PC-9 (cell line): ENCODE results near the gene SNRNP70. TPM values are rescaled to one million over a fixed set of nuclear protein-coding genes. Genes with fewer than 3 reads are reported as not detected.
A peak's percentile ranks its signal among the peaks of the same experiment; 100 is the strongest.

Experiments used
- BruUV-seq: library from RNA; stranded (reverse); fragments of 400-500 nt; replicated peaks from 2 replicates; lab custom pipeline; 2021; lab: Mats Ljungman, UMichigan
- CTCF ChIA-PET: fragments of 300-600 bp; sonication (Branson Sonifier 250); formaldehyde crosslinking; loops from one replicate; lab custom pipeline; 2022; ENCODE audit warnings: antibody characterized with exemption; lab: Charles Lee
- POLR2A ChIA-PET: fragments of 300-600 bp; sonication (Branson Sonifier 250); formaldehyde crosslinking; loops from one replicate; lab custom pipeline; 2022; ENCODE audit warnings: antibody characterized with exemption; ENCODE audit not compliant: unreplicated experiment; lab: Charles Lee
- DNase-seq, 2 experiments: peaks; one replicate each; pipeline versions ENCODE4 v3.0.0 to v3.0.0-alpha.2; 2015 to 2022; ENCODE audit warnings: mixed read lengths in 1 of 2
- H2AFZ ChIP-seq: fragments of 200-600 bp; sonication (generic); 2 replicates; pipeline ENCODE4 v1.8.1; 2017; ENCODE audit warnings: antibody characterized with exemption
- H3F3A ChIP-seq: fragments of 200-600 bp; sonication (generic); 2 replicates; pipeline ENCODE4 v1.8.1; 2017; ENCODE audit warnings: antibody characterized with exemption, mild to moderate bottlenecking, low read depth; ENCODE audit not compliant: insufficient read depth
- H3K27ac ChIP-seq: fragments of 200-600 bp; sonication (generic); 2 replicates; pipeline ENCODE4 v1.6.1; 2016; ENCODE audit warnings: mixed run types
- H3K27me3 ChIP-seq: fragments of 200-600 bp; sonication (generic); 2 replicates; pipeline ENCODE4 v1.6.1; 2016; ENCODE audit warnings: low read depth, mixed run types; ENCODE audit not compliant: insufficient read depth
- H3K36me3 ChIP-seq: fragments of 200-600 bp; sonication (generic); 2 replicates; pipeline ENCODE4 v1.6.1; 2016; ENCODE audit warnings: low read depth, mixed run types
- H3K4me1 ChIP-seq: fragments of 200-600 bp; sonication (generic); replicated peaks from 2 replicates; pipeline ENCODE4 v1.6.1; 2016; ENCODE audit warnings: mixed run types; ENCODE audit not compliant: insufficient read depth
- H3K4me2 ChIP-seq: fragments of 200-600 bp; sonication (generic); 2 replicates; pipeline ENCODE4 v1.6.1; 2017; ENCODE audit warnings: mixed run types
- H3K4me3 ChIP-seq: fragments of 200-600 bp; sonication (generic); 2 replicates; pipeline ENCODE4 v1.6.1; 2016; ENCODE audit warnings: mixed run types
- H3K79me2 ChIP-seq: fragments of 200-600 bp; sonication (generic); 2 replicates; pipeline ENCODE4 v1.6.1; 2017; ENCODE audit warnings: low read depth, mixed run types
- H3K9me2 ChIP-seq: fragments of 200-600 bp; sonication (generic); 2 replicates; pipeline ENCODE4 v1.8.1; 2017; ENCODE audit warnings: mild to moderate bottlenecking; ENCODE audit not compliant: insufficient read depth
- H3K9me3 ChIP-seq: fragments of 200-600 bp; sonication (generic); 2 replicates; pipeline ENCODE4 v1.8.1; 2016; ENCODE audit warnings: low read depth; ENCODE audit not compliant: insufficient read depth
- H4K20me1 ChIP-seq: fragments of 200-600 bp; sonication (generic); 2 replicates; pipeline ENCODE4 v1.8.1; 2017; ENCODE audit not compliant: insufficient read depth
- EZH2 ChIP-seq: fragments of 200-600 bp; sonication (generic); IDR thresholded peaks from 2 replicates; pipeline ENCODE4 v1.8.0; 2017; ENCODE audit warnings: antibody characterized with exemption, low read depth
- intact Hi-C: fragments of 100-400 bp; cut with micrococcal nuclease; formaldehyde crosslinking; loops from one replicate; pipeline ENCODE4 v1.10.0; 2022; ENCODE audit not compliant: unreplicated experiment
- total RNA-seq: library from RNA; stranded (reverse); gene quantifications from 2 replicates; pipeline ENCODE4 v1.2.3, GENCODE V29; 2021
- TF ChIP-seq, protein P1 (sequence below): fragments of 200-600 bp; sonication (generic); conservative IDR thresholded peaks from 2 replicates; pipeline ENCODE4 v1.6.1; 2017; ENCODE audit warnings: mixed run types, antibody characterized with exemption, mild to moderate bottlenecking, moderate library complexity

SNRNP70 gene
- total RNA-seq, 1 experiment from 2014 or later: 199 TPM

DNA sequence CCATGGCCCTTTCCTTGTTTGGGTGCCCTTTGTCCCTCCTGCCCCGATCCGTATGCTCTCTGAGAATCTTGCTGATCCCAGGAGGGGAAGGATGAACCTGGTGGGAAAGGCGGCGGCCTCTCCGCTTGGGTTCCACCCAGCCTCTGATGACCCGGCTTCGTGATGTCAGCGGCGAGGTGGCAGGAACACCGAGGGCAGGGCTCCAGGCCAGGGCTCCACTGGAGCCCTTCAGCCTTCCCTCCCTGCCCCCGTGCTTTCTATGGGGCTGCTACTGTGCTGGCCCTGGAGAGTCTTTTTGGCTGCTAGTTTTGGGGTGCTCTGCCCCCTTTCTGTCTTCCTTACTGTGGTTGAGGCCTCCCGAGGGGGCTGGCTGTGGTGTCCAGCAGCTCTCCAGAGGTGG, 17.1 kb downstream of the SNRNP70 start:
- Histone ChIP-seq H3F3A (peaks cover 57% of the 10 kb centered on the region), H3K4me2 (no peak overlapping the region), H3K9me3 (no peaks in the 10 kb centered on the region), H3K79me2 (peaks cover 30% of the 10 kb centered on the region), H4K20me1 (peaks cover 89% of the 10 kb centered on the region), H3K4me1 (no peaks in the 10 kb centered on the region; the same call in 1 of the 2 replicates), H3K36me3 (peaks cover 53% of the 10 kb centered on the region), H3K9me2 (no peaks in the 10 kb centered on the region), H3K27me3 (no peaks in the 10 kb centered on the region), H2AFZ (no peak overlapping the region), H3K4me3 (no peak overlapping the region), H3K27ac (no peak overlapping the region)
- no peak for TF ChIP-seq EZH2
- TF ChIP-seq, protein P1, sequence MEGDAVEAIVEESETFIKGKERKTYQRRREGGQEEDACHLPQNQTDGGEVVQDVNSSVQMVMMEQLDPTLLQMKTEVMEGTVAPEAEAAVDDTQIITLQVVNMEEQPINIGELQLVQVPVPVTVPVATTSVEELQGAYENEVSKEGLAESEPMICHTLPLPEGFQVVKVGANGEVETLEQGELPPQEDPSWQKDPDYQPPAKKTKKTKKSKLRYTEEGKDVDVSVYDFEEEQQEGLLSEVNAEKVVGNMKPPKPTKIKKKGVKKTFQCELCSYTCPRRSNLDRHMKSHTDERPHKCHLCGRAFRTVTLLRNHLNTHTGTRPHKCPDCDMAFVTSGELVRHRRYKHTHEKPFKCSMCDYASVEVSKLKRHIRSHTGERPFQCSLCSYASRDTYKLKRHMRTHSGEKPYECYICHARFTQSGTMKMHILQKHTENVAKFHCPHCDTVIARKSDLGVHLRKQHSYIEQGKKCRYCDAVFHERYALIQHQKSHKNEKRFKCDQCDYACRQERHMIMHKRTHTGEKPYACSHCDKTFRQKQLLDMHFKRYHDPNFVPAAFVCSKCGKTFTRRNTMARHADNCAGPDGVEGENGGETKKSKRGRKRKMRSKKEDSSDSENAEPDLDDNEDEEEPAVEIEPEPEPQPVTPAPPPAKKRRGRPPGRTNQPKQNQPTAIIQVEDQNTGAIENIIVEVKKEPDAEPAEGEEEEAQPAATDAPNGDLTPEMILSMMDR: no peak
- CTCF ChIA-PET: no interaction called here
- no TSS peak for BruUV-seq
- intact Hi-C loops: no loop called here
- POLR2A ChIA-PET: no interaction called here
- peak in 1 of 2 experiments; percentile 6 for DNase-seq

DNA sequence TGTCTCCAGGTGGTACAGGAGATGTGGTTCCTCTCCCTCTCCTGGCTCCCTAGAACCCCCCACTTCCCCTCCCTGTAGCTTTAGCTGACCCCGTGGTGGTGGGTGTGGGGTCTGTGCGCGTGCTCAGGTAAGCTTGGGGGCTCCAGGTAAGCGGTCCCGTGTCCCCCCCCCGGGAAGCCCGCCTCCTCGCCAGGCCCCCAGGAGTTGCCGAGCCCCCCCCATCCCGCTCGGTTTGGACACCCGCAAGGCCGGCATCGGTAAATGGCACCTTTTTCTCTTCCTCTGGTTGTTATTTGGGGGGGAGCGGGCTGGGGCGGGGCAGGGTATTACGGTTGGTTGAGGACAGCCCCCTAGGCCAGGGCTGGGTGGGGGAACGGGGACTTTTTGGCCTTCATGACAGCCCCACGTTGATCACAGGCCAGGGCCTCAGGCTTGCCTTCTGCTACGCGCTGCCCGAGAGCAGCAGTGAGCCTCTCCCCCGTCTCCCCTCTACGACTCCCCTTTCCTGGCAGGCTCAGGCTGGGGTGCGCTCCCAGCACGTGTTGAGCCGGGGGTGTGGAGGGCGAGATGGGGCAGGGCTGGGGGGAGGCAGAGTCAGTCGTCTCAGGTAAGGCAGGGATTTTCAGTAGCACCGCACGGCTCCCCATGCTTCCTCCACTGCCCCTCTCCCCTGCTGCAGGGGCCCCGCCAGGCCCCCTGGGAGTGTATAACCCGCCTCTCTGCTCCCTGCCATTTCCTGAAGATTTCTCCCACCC, 18.3 kb downstream of the SNRNP70 start:
- no peak overlapping the region for H2AFZ ChIP-seq
- H3K36me3 ChIP-seq: peaks cover 53% of the 10 kb centered on the region
- TF ChIP-seq EZH2: no peak
- TF ChIP-seq, protein P1: no peak
- no peaks in the 10 kb centered on the region for H3K27me3 ChIP-seq
- DNase-seq: no peak
- H3F3A ChIP-seq: peaks cover 54% of the 10 kb centered on the region
- H3K4me1 ChIP-seq: no peaks in the 10 kb centered on the region
- H3K27ac ChIP-seq: no peak overlapping the region
- H3K9me3 ChIP-seq: no peaks in the 10 kb centered on the region
- peaks cover 82% of the 10 kb centered on the region for H4K20me1 ChIP-seq
- H3K4me2 ChIP-seq: no peak overlapping the region
- intact Hi-C loops: no loop called here
- H3K9me2 ChIP-seq: no peaks in the 10 kb centered on the region
- ChIA-PET CTCF (no interaction called here), POLR2A (no interaction called here)
- H3K4me3 ChIP-seq: no peak overlapping the region
- BruUV-seq: no TSS peak
- peaks cover 23% of the 10 kb centered on the region for H3K79me2 ChIP-seq

DNA sequence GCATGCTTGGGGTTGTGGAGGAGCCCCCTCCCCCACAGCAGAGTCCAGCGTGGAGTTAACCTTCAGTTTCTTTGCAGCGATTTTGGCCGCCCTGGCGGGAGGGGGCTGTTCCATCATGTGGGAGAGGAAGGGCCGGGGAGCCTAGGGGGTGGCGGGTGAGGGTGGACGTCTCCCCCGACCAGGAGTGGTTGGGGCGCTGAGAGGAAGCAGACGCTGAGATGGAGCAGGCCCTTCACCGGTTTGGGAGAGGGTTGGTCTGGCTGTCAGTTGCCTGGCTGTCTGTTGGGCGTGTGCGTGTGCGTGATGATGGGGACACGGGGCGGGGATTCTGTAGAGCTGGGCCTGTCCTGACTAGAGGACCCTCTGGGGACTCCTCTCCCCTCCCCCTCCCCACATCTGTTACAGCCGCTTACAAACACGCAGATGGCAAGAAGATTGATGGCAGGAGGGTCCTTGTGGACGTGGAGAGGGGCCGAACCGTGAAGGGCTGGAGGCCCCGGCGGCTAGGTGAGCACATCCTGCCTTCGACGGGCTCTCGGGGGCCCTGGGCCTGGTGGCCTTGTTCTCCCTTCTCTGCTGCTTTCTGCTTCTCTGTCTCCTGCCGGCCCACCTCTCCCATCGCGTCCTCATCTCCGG, 19.1 kb downstream of the SNRNP70 start:
- Histone ChIP-seq H3K27ac (no peak overlapping the region), H3K27me3 (no peaks in the 10 kb centered on the region), H3K9me2 (no peaks in the 10 kb centered on the region), H4K20me1 (peaks cover 77% of the 10 kb centered on the region), H3K4me2 (no peak overlapping the region), H2AFZ (no peak overlapping the region), H3K79me2 (0 out of 2 replicates have a peak, but pooled peaks cover 15% of the 10 kb centered on the region), H3K4me3 (no peak overlapping the region), H3K9me3 (no peaks in the 10 kb centered on the region), H3F3A (peaks cover 55% of the 10 kb centered on the region), H3K4me1 (no peaks in the 10 kb centered on the region), H3K36me3 (peaks cover 44% of the 10 kb centered on the region)
- ChIA-PET POLR2A (interaction anchor here (0.6 kb wide), 1 partner anchor 486 kb away, joined by 3 read pairs; the partner anchor contains the start of gene RPL18), CTCF (interaction anchor here (1.3 to 1.5 kb wide), 2 partner anchors 13 to 95 kb away, joined by 3 read pairs; no protein-coding TSS in a partner anchor)
- no peak for DNase-seq
- intact Hi-C loops: no loop called here
- TF ChIP-seq, protein P1: no peak
- TF ChIP-seq EZH2: no peak
- BruUV-seq: no TSS peak
